ENCODE measurements around the gene NKX2-1. TPM values are rescaled to one million over a fixed set of nuclear protein-coding genes. Genes with fewer than 3 reads are reported as not detected.
"Not testable (repeated sequence)": the region's sequence is repeated elsewhere in the genome, so short reads cannot be mapped to it uniquely, and the experiment has no call there.

Gene NKX2-1
- total RNA-seq: not detected
- polyA plus RNA-seq: not detected

DNA sequence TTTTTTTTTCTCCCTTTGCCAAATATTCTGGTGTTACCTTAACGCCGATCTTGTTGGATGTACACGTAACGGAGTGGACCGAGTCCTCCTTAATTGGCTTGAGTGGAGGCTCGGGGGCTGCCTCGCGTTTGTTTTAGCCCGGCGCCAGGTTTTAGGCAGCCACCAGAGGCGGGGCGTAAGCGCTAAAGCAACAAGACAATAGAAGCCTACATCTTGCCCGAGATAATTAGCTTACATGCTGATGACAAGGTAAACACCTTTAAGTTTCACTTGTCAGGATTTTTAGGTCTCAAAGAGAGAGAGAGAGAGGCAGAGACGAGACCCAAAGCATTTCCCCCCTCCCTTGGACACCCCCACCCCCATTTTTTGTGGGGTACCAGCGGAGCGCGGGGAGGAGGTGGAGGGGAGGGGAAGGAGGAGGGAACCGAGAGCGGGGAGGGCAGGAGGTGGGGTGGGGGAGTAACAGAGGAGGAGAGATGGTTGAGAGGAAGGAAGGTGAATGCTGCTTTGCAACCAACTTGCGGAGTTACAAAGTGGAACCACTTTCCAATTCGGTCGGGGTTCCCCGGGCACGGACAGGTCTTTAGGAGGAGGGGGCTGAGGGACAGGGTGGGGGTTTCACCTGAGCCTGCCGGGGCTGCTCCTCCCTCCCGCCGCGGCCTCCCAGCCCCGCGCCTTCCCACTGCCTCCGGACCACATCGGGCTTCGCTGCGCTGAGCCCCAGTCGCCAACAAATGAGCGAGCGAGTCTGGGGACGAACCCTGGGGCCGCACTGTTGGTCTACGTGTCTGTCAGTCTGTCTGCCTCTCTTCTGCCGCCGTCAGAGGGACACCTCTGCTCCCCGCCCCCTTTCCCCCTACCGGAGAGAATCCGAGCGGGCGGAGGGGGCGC lies at the start of gene NKX2-1:
NKX2-1 (minus strand) TSS at position 802 of the 891 bp plus-strand sequence; CDS start at position 699, 103 bp downstream.
- Histone ChIP-seq H3K4me1 (ENCODE audit: insufficient read depth) (peaks cover 2% of the 10 kb centered on the region), H3K27ac (ENCODE audit: low read depth) (no peak within 1 kb of the TSS), H3K36me3 (ENCODE audit: insufficient read depth) (no peaks in the 10 kb centered on the region), H3K4me3 (ENCODE audit: low read depth, low read length) (peak within 1 kb of the TSS; percentile 21)
- DNase-seq (ENCODE audit: extremely low spot score): no peak
- 1% methylated on average over 49 of the region's 49 CpGs for WGBS

- Histone ChIP-seq H3K27ac (ENCODE audit: low read depth) (no peak overlapping the region), H3K36me3 (ENCODE audit: insufficient read depth) (no peaks in the 10 kb centered on the region), H3K4me1 (ENCODE audit: insufficient read depth) (no peaks in the 10 kb centered on the region), H3K4me3 (ENCODE audit: low read depth, low read length) (no peak overlapping the region)
- WGBS: 63% methylated on average over 9 of the region's 9 CpGs
- DNase-seq (ENCODE audit: extremely low spot score): no peak
These were observed 36.9 kb upstream of the NKX2-1 start for GRCh38 chr14:36556811-36557433.

- H3K36me3 ChIP-seq (ENCODE audit: insufficient read depth): no peaks in the 10 kb centered on the region
- WGBS: 72% methylated on average over 6 of the region's 6 CpGs
- no peak for DNase-seq (ENCODE audit: extremely low spot score)
These were observed 36.1 kb upstream of the NKX2-1 start for GRCh38 chr14:36555998-36556743.

DNA sequence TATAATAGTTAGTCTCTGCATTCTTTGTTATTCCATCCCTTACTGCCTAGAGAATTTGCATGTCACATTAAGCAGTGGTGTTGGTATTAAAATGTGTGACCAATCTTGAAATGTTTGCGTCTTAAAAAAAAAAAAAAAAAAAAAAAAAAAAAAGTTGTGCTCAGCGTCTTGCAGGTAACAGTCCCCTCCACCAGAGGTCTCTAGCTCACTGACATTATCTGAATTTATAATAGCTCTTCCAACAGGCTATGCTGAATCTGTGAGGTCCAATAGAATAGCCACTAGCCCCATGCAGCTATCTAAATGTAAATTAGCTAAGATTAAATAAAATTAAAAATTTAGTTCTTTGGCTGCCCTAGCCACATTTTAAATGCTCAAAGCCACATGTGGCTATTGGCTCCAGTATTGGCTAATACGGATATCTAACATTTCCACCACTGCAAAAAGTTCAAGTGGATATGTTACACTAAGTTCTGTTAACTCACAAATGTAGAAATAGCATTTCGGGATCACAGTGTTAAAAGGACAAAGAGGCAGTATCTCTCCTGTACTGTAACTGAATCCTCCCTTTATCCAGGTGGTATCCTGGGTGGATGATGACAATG lies 33.7 kb upstream of the NKX2-1 start:
- Histone ChIP-seq H3K4me3 (ENCODE audit: low read depth, low read length) (no peak overlapping the region), H3K36me3 (ENCODE audit: insufficient read depth) (no peaks in the 10 kb centered on the region), H3K27ac (ENCODE audit: low read depth) (no peak overlapping the region), H3K4me1 (ENCODE audit: insufficient read depth) (no peaks in the 10 kb centered on the region)
- DNase-seq (ENCODE audit: extremely low spot score): no peak
- 38% methylated on average over 4 of the region's 4 CpGs for WGBS

More at GRCh38 chr14:36555998-36556743, 36.1 kb upstream of the NKX2-1 start:
- Histone ChIP-seq H3K4me1 (ENCODE audit: insufficient read depth) (no peaks in the 10 kb centered on the region), H3K4me3 (ENCODE audit: low read depth, low read length) (no peak overlapping the region), H3K27ac (ENCODE audit: low read depth) (no peak overlapping the region)

DNA sequence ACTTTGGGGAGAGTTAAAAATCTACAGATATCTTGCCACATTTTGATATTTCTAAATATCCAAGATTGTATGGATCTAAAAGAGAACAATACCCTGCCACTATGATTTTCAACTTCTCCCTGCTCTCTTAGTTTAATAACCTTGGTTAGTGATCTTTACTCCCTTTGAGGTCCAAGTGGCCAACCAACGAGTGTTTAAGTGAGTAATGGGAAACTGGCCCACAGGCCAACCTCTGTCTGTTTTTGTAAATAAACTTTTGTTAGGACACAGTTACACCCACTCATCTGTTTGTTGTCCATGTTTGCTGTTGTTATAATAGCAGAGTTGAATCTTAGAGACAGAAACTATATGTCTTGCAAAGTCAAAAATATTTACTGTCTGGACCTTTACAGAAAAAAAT lies 30.9 kb upstream of the NKX2-1 start:
- Histone ChIP-seq H3K36me3 (ENCODE audit: insufficient read depth) (no peaks in the 10 kb centered on the region), H3K4me3 (ENCODE audit: low read depth, low read length) (no peak overlapping the region), H3K27ac (ENCODE audit: low read depth) (no peak overlapping the region), H3K4me1 (ENCODE audit: insufficient read depth) (no peaks in the 10 kb centered on the region)
- DNase-seq (ENCODE audit: extremely low spot score): no peak
- 19% methylated on average over 1 of the region's 1 CpG for WGBS

DNA sequence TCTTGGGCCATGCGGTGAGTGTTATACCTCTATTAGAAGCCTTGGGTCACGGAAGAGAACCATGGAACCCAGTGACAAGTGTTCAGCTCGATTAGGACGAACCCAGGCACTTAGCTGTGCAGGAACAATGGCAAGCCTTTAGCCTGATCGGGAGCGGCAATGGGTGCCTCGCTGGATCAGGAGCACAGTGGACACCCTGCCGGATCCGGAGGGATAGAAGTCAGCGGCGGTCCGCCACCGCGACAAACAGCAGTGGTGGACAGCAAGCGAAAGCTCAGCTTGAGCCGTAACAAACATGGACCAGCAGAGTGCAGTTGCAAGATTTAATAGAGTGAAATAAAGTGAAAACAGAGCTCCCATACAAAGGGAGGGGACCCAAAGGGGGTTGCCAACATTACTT lies 24.2 kb upstream of the NKX2-1 start:
- WGBS: 93% methylated on average over 16 of the region's 16 CpGs
- not testable (repeated sequence) for DNase-seq (ENCODE audit: extremely low spot score); H3K36me3 ChIP-seq (ENCODE audit: insufficient read depth); H3K27ac ChIP-seq (ENCODE audit: low read depth); H3K4me1 ChIP-seq (ENCODE audit: insufficient read depth); H3K4me3 ChIP-seq (ENCODE audit: low read depth, low read length)

- no peak overlapping the region for H3K4me3 ChIP-seq (ENCODE audit: low read depth, low read length)
- no peaks in the 10 kb centered on the region for H3K36me3 ChIP-seq (ENCODE audit: insufficient read depth)
- no peak for DNase-seq (ENCODE audit: extremely low spot score)
- no peak overlapping the region for H3K27ac ChIP-seq (ENCODE audit: low read depth)
- no peaks in the 10 kb centered on the region for H3K4me1 ChIP-seq (ENCODE audit: insufficient read depth)
- WGBS: 70% methylated on average over 1 of the region's 1 CpG
These were observed 18.0 kb upstream of the NKX2-1 start for GRCh38 chr14:36538051-36538450.

- Histone ChIP-seq H3K27ac (ENCODE audit: low read depth) (no peak overlapping the region), H3K4me1 (ENCODE audit: insufficient read depth) (no peaks in the 10 kb centered on the region), H3K4me3 (ENCODE audit: low read depth, low read length) (no peak overlapping the region), H3K36me3 (ENCODE audit: insufficient read depth) (no peaks in the 10 kb centered on the region)
- no peak for DNase-seq (ENCODE audit: extremely low spot score)
These were observed 9.0 kb upstream of the NKX2-1 start for GRCh38 chr14:36529062-36529461.

- no peak for DNase-seq (ENCODE audit: extremely low spot score)
- no peaks in the 10 kb centered on the region for H3K36me3 ChIP-seq (ENCODE audit: insufficient read depth)
- no peak overlapping the region for H3K27ac ChIP-seq (ENCODE audit: low read depth)
- H3K4me1 ChIP-seq (ENCODE audit: insufficient read depth): no peaks in the 10 kb centered on the region
- H3K4me3 ChIP-seq (ENCODE audit: low read depth, low read length): no peak overlapping the region
- 10% methylated on average over 10 of the region's 10 CpGs for WGBS
These were observed 5.7 kb upstream of the NKX2-1 start for GRCh38 chr14:36525746-36526099.

DNA sequence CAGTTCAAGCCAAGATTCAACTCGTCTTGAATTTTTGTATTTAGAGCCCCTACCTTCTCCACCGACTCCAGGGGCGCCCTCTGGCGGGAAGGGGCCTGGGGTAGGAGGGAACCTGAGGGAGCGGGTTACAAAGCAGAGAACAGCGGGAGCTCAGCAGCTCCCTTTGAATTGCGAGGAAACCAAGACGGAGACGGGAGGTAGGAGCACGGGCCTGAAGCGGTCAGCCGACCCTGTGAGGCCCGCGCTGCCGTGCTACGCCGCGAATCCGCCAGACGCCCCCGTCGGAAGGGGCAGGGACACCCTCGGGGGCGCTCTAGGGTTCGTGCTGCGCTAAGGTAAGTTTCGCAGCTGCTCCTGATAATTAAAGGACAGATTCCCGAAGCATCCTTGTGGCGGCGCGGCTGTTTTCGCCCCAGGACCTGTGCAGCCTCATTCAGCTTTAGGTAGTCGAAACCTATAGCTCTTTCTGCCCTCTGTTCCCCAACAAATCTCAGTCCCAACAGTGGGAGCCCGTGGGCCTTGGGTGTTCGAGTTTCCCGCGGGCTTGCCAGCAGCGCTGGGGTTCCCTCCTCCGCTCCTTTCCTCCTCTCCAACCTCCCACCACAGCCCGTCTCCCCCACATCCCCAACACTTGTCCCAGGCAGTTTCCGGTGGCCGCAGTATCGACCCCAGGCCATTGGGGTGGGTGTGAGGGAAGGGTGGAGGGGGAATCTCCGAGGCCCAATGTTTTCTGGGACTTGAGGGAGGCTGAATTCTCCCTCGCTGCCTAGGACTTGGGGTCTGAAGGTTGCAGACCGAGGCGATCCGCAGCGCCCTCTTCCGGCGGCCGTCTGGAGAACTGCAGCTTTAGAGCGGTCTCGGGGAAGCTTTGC lies 5.1 kb upstream of the NKX2-1 start:
- H3K4me1 ChIP-seq (ENCODE audit: insufficient read depth): no peaks in the 10 kb centered on the region
- WGBS: 3% methylated on average over 54 of the region's 54 CpGs
- H3K36me3 ChIP-seq (ENCODE audit: insufficient read depth): no peaks in the 10 kb centered on the region
- H3K4me3 ChIP-seq (ENCODE audit: low read depth, low read length): no peak overlapping the region
- DNase-seq (ENCODE audit: extremely low spot score): no peak
- no peak overlapping the region for H3K27ac ChIP-seq (ENCODE audit: low read depth)

- H3K4me1 ChIP-seq (ENCODE audit: insufficient read depth): no peaks in the 10 kb centered on the region
- no peak overlapping the region for H3K27ac ChIP-seq (ENCODE audit: low read depth)
- H3K4me3 ChIP-seq (ENCODE audit: low read depth, low read length): no peak overlapping the region
- H3K36me3 ChIP-seq (ENCODE audit: insufficient read depth): no peaks in the 10 kb centered on the region
- WGBS: 7% methylated on average over 38 of the region's 38 CpGs
- no peak for DNase-seq (ENCODE audit: extremely low spot score)
These were observed 4.3 kb upstream of the NKX2-1 start for GRCh38 chr14:36524220-36524837.

GRCh38 chr14:36522972-36523715 lies 3.1 kb upstream of the NKX2-1 start:
- Histone ChIP-seq H3K36me3 (ENCODE audit: insufficient read depth) (no peaks in the 10 kb centered on the region), H3K4me3 (ENCODE audit: low read depth, low read length) (no peak overlapping the region), H3K27ac (ENCODE audit: low read depth) (no peak overlapping the region), H3K4me1 (ENCODE audit: insufficient read depth) (peaks cover 2% of the 10 kb centered on the region)
- DNase-seq (ENCODE audit: extremely low spot score): no peak
- WGBS: 4% methylated on average over 35 of the region's 35 CpGs

Measured in urinary bladder (tissue), 4 donors.